HepG2 (cell line): ENCODE data around the gene FAR1. TPM values are rescaled to one million over a fixed set of nuclear protein-coding genes. Genes with fewer than 3 reads are reported as not detected.

Experiments
- ATAC-seq: fragments of 200-7000 bp; cut with Tn5 transposase; 3 replicates; pipeline ENCODE4 v1.9.1; 2020; ENCODE audit warnings: mild to moderate bottlenecking, moderate library complexity
- BruUV-seq: library from RNA; stranded (reverse); fragments of 400-500 nt; replicated peaks from 2 replicates; lab custom pipeline; 2021; lab: Mats Ljungman, UMichigan
- CTCF ChIA-PET: fragments of 300-600 bp; formaldehyde crosslinking; extraction: SDS; loops from one replicate; lab custom pipeline; 2021; ENCODE audit warnings: low total read pairs, inconsistent platforms, low intra/inter-chr PET ratio; lab: Yijun Ruan, JAX
- POLR2A ChIA-PET: fragments of 350-600 bp; sonication (Branson Sonifier 250); formaldehyde crosslinking; loops from one replicate; lab custom pipeline; 2020; ENCODE audit warnings: antibody characterized with exemption, inconsistent platforms; lab: Yijun Ruan, JAX
- DNase-seq: peaks from one replicate; pipeline ENCODE4 v3.0.0-alpha.2; 2015; ENCODE audit warnings: low spot score
- FAIRE-seq: peaks from 3 replicates; lab custom pipeline; 2011; peaks lifted over from hg19 to GRCh38; lab: Jason Lieb, UNC
- H2AFZ ChIP-seq: one replicate; pipeline ENCODE4 v1.6.1; 2011; ENCODE audit warnings: low read length, inconsistent platforms
- H3K27ac ChIP-seq: fragments of 300-600 bp; 3 replicates; pipeline ENCODE4 v1.8.0; 2011; ENCODE audit warnings: mixed run types, mild to moderate bottlenecking, mixed read lengths, low read length, inconsistent platforms; ENCODE audit not compliant: insufficient read depth; ENCODE audit errors: extremely low read length
- H3K27me3 ChIP-seq, 2 experiments: fragments of 200-600 bp in 1 of 2; 2 replicates in 1 of 2; 3 replicates in 1 of 2; pipeline versions ENCODE4 v1.6.0 to v1.8.0; 2011; ENCODE audit warnings: low read length in 2 of 2, mild to moderate bottlenecking in 2 of 2, moderate library complexity in 2 of 2, inconsistent platforms in 1 of 2; ENCODE audit not compliant: insufficient read depth in 2 of 2, control insufficient read depth in 1 of 2
- H3K36me3 ChIP-seq, 2 experiments: fragments of 200-600 bp in 1 of 2; replicated peaks in 1 of 2; 2 replicates in 1 of 2; 3 replicates in 1 of 2; pipeline versions ENCODE4 v1.5.1 to v1.8.0; 2011; ENCODE audit warnings: low read length in 2 of 2, inconsistent platforms in 1 of 2; ENCODE audit not compliant: insufficient read depth in 2 of 2, control insufficient read depth in 1 of 2
- H3K4me1 ChIP-seq: 2 replicates; pipeline ENCODE4 v1.5.1; 2012; ENCODE audit warnings: low read length, inconsistent platforms; ENCODE audit not compliant: insufficient read depth
- H3K4me2 ChIP-seq: 2 replicates; pipeline ENCODE4 v1.6.0; 2011; ENCODE audit warnings: low read depth, low read length, inconsistent platforms
- H3K4me3 ChIP-seq, 3 experiments: fragments of 200-600 bp in 1 of 3; sonication (generic), shearing (Covaris generic) in 1 of 3; replicated peaks in 1 of 3; 2 replicates each; pipeline ENCODE4 v1.5.1; 2011 to 2016; ENCODE audit warnings: low read length in 3 of 3, inconsistent platforms in 2 of 3, low read depth in 2 of 3, mild to moderate bottlenecking in 2 of 3, control low read depth in 1 of 3, mixed read lengths in 1 of 3; ENCODE audit not compliant: insufficient read depth in 1 of 3
- H3K79me2 ChIP-seq: one replicate; pipeline ENCODE4 v1.6.1; 2011; ENCODE audit warnings: low read length, inconsistent platforms; ENCODE audit not compliant: insufficient read depth
- H3K9ac ChIP-seq: 2 replicates; pipeline ENCODE4 v1.6.0; 2011; ENCODE audit warnings: mild to moderate bottlenecking, low read depth, low read length, inconsistent platforms; ENCODE audit not compliant: insufficient read depth
- H3K9me3 ChIP-seq: 2 replicates; pipeline ENCODE4 v1.5.1; 2012; ENCODE audit warnings: mild to moderate bottlenecking, low read length
- H4K20me1 ChIP-seq: 2 replicates; pipeline ENCODE4 v1.6.0; 2011; ENCODE audit warnings: inconsistent platforms, mild to moderate bottlenecking, low read length, moderate library complexity; ENCODE audit not compliant: insufficient read depth
- ATF4 ChIP-seq, 2 experiments: fragments of 450-650 bp in 1 of 2; sonication (generic) in 1 of 2; formaldehyde crosslinking; IDR thresholded peaks; 2 replicates each; pipeline versions ENCODE4 v1.5.0 to v1.8.0; 2020 to 2022; ENCODE audit warnings: mild to moderate bottlenecking in 1 of 2, missing genetic modification reagents in 1 of 2
- BORCS8-MEF2B ChIP-seq: sonication (generic); formaldehyde crosslinking; IDR thresholded peaks from 2 replicates; pipeline ENCODE4 v1.8.0; 2022; ENCODE audit warnings: mild to moderate bottlenecking, missing genetic modification reagents
- CTCF ChIP-seq: sonication (generic); formaldehyde crosslinking; IDR thresholded peaks from 2 replicates; pipeline ENCODE4 v1.5.0; 2020; ENCODE audit warnings: mild to moderate bottlenecking, missing genetic modification reagents, moderate library complexity
- IRF2 ChIP-seq: IDR thresholded peaks from 2 replicates; pipeline ENCODE4 v1.6.1; 2018; ENCODE audit warnings: missing genetic modification reagents, missing compliant biosample characterization
- NONO ChIP-seq, 2 experiments: fragments of 450-650 bp in 1 of 2; sonication (generic) in 1 of 2; formaldehyde crosslinking in 1 of 2; IDR thresholded peaks in 1 of 2; conservative IDR thresholded peaks in 1 of 2; 2 replicates each; pipeline versions ENCODE4 v1.6.1 to v1.8.0; 2017 to 2022; ENCODE audit warnings: mild to moderate bottlenecking in 1 of 2, missing genetic modification reagents in 1 of 2, moderate library complexity in 1 of 2
- RAD21 ChIP-seq: fragments of 450-650 bp; formaldehyde crosslinking; IDR thresholded peaks from 2 replicates; pipeline ENCODE4 v1.5.0; 2020; ENCODE audit warnings: mild to moderate bottlenecking
- RBAK ChIP-seq: sonication (generic); formaldehyde crosslinking; IDR thresholded peaks from 2 replicates; pipeline ENCODE4 v1.5.1; 2020; ENCODE audit warnings: mild to moderate bottlenecking, missing genetic modification reagents
- SMC3 ChIP-seq: IDR thresholded peaks from 2 replicates; pipeline ENCODE4 v1.6.1; 2011; ENCODE audit warnings: low read length, improper control_type of control experiment
- STAG1 ChIP-seq: sonication (generic); formaldehyde crosslinking; IDR thresholded peaks from 2 replicates; pipeline ENCODE4 v1.4.0; 2020; ENCODE audit warnings: missing genetic modification reagents
- STAT5B ChIP-seq: sonication (generic); formaldehyde crosslinking; IDR thresholded peaks from 2 replicates; pipeline ENCODE4 v1.4.0; 2020; ENCODE audit warnings: missing genetic modification reagents
- TIGD3 ChIP-seq: sonication (generic); formaldehyde crosslinking; IDR thresholded peaks from 2 replicates; pipeline ENCODE4 v1.5.1; 2020; ENCODE audit warnings: mild to moderate bottlenecking, missing genetic modification reagents, borderline replicate concordance
- ZNF446 ChIP-seq: sonication (generic); formaldehyde crosslinking; IDR thresholded peaks from 2 replicates; pipeline ENCODE4 v1.5.0; 2020; ENCODE audit warnings: mild to moderate bottlenecking, missing genetic modification reagents
- ZNF451 ChIP-seq: sonication (generic); formaldehyde crosslinking; IDR thresholded peaks from 2 replicates; pipeline ENCODE4 v1.5.0; 2020; ENCODE audit warnings: mild to moderate bottlenecking, missing genetic modification reagents
- WGBS: methylation state at CpG from one replicate; pipeline ENCODE4 v1.1.6; 2017; ENCODE audit warnings: low lambda C conversion rate; 5-methylcytosine and 5-hydroxymethylcytosine counted together
- in situ Hi-C: cut with HindIII; loops from 2 replicates; pipeline ENCODE4 v1.10.0; 2017; ENCODE audit warnings: low pct_unique_long_range_greater_than_20kb; ENCODE audit not compliant: extremely low pct_ligation_motif_present
- intact Hi-C: fragments of 100-400 bp; cut with micrococcal nuclease; formaldehyde crosslinking; loops from one replicate; pipeline ENCODE4 v1.10.0; 2022; ENCODE audit not compliant: unreplicated experiment
- polyA plus RNA-seq, 8 experiments: library from polyadenylated mRNA; depleted of rRNA in 3 of 8; stranded (reverse) in 7 of 8; unstranded in 1 of 8; fragments of >200 nt; fragmentation: Illumina TruSeq in 4 of 8; extraction: Trizol in 4 of 8; gene quantifications; 2 replicates each; pipeline versions ENCODE4 v1.2.1 to v1.2.3, GENCODE V29; 2011 to 2016; ENCODE audit warnings: low read depth in 4 of 8, missing spikeins in 1 of 8, mixed read lengths in 1 of 8; ENCODE audit not compliant: insufficient read depth in 1 of 8
- total RNA-seq, 5 experiments: library from RNA; depleted of rRNA; stranded (reverse); fragments of >200 nt; fragmentation: Illumina TruSeq; extraction: Trizol; gene quantifications; 2 replicates each; pipeline ENCODE4 v1.2.3, GENCODE V29; 2016; ENCODE audit warnings: low read depth in 1 of 5

FAR1 gene
- total and polyA plus RNA-seq, 2 of the 13 experiments (the other 11 are each of a cell fraction or from before 2014, with no cell fraction given): 0.40 to 0.95 TPM

- no TSS peak for BruUV-seq
Observed at GRCh38 chr11:13772223-13773046, 104.0 kb downstream of the FAR1 start.

More at GRCh38 chr11:13772223-13773046, 104.0 kb downstream of the FAR1 start:
- peak; percentile 77 for ATAC-seq
- H3K27me3 ChIP-seq: no peaks in the 10 kb centered on the region
- in situ Hi-C loops: loop anchor here (5.0 kb wide), 1 partner anchor 480 kb away; no protein-coding TSS in a partner anchor
- H3K4me1 ChIP-seq: no peaks in the 10 kb centered on the region
- H2AFZ ChIP-seq: no peak overlapping the region
- no peaks in the 10 kb centered on the region for H3K36me3 ChIP-seq
- POLR2A ChIA-PET: no interaction called here
- no peak overlapping the region for H3K4me2 ChIP-seq
- H3K27ac ChIP-seq: no peak overlapping the region
- peaks cover 4% of the 10 kb centered on the region; the same call in 1 of the 2 replicates for H3K9me3 ChIP-seq
- peak; percentile 47 for FAIRE-seq
- TF ChIP-seq BORCS8-MEF2B: no peak
- no peak for TF ChIP-seq ATF4 (CRISPR knock-in tag; IDR thresholded peaks at IDR 0.05)
- no peak for TF ChIP-seq ZNF446 (CRISPR knock-in tag)
- TF ChIP-seq NONO (IDR thresholded peaks at IDR 0.05): no peak
- no peak for TF ChIP-seq NONO (CRISPR knock-in tag; conservative IDR thresholded peaks at IDR 0.05)
- TF ChIP-seq SMC3: peak; percentile 26; the same call in 1 of the 2 replicates
- no peak for TF ChIP-seq RBAK
- TF ChIP-seq IRF2 (CRISPR knock-in tag): no peak
- no peak for TF ChIP-seq ZNF451 (CRISPR knock-in tag)
- no peak for TF ChIP-seq STAT5B
- TF ChIP-seq TIGD3 (CRISPR knock-in tag): no peak
- TF ChIP-seq RAD21 (CRISPR knock-in tag): peak; percentile 38; the same call in 1 of the 2 replicates
- TF ChIP-seq STAG1 (CRISPR knock-in tag): peak; percentile 64
- TF ChIP-seq CTCF (CRISPR knock-in tag): peak; percentile 59
- intact Hi-C loops: loop anchor here (1.0 to 5.0 kb wide), 2 partner anchors 220 to 477 kb away; no protein-coding TSS in a partner anchor
- H3K79me2 ChIP-seq: no peaks in the 10 kb centered on the region
- H3K4me3 ChIP-seq: no peak overlapping the region
- 4% methylated on average over 5 of the region's 5 CpGs for WGBS
- peak; percentile 58 for DNase-seq
- CTCF ChIA-PET: interaction anchor here (0.7 to 1.4 kb wide), 2 partner anchors 376 to 477 kb away, joined by 3 to 6 read pairs; no protein-coding TSS in a partner anchor
- H3K9ac ChIP-seq: no peak overlapping the region
- H4K20me1 ChIP-seq: no peaks in the 10 kb centered on the region
